Measurements from ENCODE around the gene RASGEF1C.

RASGEF1C gene

DNA sequence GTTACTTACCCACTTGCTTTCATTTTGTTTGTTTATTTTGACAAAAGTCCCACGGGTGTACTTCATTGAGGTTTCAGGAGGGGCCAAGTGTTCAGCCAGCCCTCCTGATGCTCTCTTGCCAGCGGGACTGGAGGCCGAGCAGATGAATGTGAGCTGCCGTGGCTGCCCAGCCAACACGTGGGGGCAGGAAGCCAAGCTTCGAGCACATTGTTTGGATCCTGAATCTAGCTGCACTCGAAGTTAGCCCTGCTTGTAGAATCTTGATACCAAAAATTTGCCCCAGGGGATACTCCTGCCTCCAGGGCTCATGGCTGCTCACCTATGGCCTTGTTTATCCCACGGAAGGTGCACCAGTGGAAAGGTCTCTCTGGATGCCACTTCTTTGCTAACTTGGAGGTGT is 49.3 kb downstream of the RASGEF1C start:
- DNase-seq = no peak

DNA sequence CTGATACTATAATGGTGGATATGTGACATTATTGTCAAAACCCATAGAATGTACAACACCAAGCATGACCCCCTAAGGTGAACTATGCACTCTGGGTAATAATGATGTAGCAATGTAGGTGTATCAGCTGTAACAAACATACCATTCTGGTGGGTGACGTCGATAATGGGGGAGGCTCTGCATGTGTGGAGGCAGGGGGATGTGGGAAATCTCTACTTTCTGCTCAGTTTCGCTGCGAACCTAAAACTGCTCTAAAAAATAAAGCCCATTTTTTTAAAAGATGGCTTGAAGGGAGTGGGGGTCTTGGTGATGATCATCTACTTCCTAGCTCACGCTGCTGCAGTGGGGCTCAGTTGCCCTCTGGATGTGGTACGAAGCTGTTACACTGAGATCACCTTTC is 51.1 kb downstream of the RASGEF1C start:
- no peak for DNase-seq

GRCh38 chr5:180156141-180156540 is 52.9 kb downstream of the RASGEF1C start:
- DNase-seq = no peak

DNA sequence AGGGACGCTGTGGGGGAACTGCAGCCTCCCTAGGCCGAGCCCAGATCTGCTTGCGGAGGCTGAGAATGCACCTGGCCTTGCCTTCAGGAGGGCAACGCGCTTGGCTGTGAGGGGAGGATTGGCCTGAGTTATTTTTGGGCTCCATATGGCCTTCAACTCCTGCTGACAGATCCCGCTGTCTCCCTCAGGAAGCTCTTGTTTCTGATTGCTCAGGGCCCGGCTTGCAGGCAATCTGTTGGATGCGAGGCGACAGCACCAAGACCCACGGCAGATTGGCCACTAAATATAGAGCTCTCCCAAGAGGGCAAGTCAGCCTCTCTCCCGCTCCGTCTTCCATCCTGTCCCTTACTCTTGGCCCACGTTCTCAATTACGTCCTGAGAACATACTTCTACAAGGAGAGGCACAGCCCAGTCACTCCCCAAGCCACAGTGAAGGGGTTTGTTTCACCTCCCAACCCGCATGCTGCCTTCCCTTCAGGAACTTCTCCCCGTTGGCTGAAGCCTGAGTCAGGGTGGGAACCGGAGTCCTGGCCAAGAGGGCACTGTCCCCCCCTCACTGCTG is 53.6 kb downstream of the RASGEF1C start:
- DNase-seq = no peak

DNA sequence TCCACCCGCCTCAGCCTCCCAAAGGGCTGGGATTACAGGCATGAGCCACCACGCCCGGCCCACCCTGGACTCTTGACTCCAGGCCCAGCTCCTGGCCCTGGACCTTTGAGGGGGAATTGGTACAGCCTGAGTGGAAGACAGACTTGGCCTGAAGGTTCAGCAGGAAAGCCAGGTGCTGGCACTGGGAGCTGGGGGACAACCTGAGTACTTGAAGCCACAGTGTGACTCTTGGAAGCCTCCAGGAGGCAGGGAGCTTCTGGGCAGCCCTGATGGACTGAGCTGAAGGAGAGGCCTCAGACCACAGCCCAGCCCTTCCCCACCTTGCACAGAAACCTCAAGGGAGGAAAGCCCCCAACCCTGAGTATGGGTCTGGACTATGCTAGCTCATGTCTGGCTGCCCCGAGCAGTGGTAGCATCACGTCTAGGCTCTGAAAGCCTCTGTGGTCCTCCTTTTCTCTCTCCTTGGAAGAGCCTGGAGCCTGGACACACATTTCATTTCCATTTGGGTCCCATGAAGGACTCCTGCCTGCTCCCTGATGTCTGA is 54.1 kb downstream of the RASGEF1C start:
- no peak for DNase-seq

GRCh38 chr5:180153991-180154390 is 55.0 kb downstream of the RASGEF1C start:
- no peak for DNase-seq

DNA sequence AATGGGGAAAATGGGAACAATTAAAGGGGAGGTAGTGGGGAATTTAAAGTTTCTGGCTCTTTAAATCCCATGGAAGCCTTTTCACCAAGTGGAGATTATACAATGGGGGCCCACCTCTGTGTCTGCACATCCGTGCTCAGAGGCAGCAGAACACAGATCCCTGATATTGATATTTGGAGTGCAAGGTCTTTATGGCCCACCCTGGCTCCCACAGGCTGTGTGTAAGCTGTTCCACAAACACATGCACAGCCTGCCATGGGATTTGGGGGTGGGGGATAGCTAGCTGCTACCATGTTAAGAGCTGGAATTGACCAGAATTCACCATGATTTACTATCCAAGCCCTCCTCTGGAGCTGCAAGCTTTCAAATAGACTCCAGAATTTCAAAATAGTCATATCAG is 55.9 kb downstream of the RASGEF1C start:
- no peak for DNase-seq

- no peak for DNase-seq
Measured at GRCh38 chr5:180143656-180144364, 65.2 kb downstream of the RASGEF1C start.

GRCh38 chr5:180142824-180143610 is 66.0 kb downstream of the RASGEF1C start:
- no peak for DNase-seq

DNA sequence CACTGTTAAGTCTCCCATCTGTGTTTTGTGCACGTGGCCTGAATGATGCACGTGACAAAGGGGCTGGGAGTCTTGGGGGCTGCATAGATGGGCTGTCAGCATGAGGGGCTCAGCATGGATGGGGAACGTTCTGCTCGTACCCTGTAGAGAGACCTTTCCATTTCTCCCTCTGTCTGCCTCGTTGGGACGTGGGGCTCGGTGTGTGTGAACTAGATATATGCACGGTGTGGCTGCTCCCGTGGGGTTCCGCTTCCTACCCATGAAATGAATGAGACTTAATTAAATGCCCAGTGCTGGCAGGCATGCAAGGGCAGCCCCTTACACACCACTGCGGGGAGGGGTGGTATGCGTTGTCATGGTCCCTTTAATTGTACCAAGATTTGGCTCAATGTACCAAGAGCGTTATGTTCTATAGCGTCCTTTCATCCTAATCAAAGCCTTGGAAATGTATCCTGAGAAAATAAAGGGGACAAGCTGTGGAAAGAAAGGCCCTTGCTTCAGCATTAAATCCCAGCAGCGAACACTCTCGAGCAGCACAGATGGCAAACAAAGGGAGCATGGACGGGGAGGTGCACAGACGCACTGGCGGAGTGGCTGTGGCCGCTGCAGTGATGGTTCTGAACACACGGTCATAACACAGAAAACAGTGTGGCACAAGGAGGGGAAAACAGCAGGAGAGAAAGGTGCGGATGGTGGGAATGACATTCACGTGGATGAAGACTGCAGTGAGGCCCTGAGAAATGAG is 66.8 kb downstream of the RASGEF1C start:
- no peak for DNase-seq

GRCh38 chr5:180141068-180141660 is 67.8 kb downstream of the RASGEF1C start:
- no peak for DNase-seq

- DNase-seq = no peak
Measured at GRCh38 chr5:180140571-180140970, 68.4 kb downstream of the RASGEF1C start.

- no peak for DNase-seq
Measured at GRCh38 chr5:180140079-180140554, 68.9 kb downstream of the RASGEF1C start.

- DNase-seq = no peak
Measured at GRCh38 chr5:180139731-180140055, 69.3 kb downstream of the RASGEF1C start.

DNA sequence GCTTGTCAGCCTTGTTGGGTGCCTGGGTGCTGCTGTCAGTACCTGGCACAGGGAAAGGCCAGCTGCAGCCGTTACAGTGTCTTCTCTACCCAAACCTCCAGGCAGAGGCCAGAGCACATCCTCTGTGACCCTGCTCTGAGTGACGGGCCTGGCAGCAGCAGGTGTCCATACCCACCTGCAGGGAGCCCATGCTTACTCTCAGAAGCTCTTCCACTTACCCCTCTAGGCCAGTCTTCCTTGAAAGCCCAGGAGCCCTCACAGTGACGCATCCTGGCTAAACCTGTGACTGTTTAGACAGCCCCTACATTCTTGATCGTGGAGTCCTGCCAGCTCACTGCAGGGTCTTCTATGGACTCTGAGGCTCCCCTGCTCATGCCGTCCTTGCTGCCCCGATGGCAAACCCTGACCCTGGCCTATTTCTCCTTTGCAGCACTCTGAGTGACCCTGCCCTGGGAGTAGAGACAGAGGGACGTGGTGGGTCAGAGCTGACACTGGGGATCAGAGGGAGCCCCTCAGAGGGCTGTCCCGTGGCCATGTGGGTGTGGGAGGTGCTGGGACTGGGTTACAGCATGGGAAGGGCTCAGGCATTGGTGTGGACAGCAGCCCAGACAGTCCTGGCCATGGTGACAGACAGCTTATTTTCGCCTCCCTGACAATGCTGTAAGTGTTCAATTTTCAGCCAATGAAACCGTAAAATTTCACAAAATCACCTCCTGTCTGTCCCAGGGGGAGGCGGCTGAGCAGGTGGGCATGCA is 69.9 kb downstream of the RASGEF1C start:
- no peak for DNase-seq

- DNase-seq = no peak
Measured at GRCh38 chr5:180138214-180138975, 70.6 kb downstream of the RASGEF1C start.

DNA sequence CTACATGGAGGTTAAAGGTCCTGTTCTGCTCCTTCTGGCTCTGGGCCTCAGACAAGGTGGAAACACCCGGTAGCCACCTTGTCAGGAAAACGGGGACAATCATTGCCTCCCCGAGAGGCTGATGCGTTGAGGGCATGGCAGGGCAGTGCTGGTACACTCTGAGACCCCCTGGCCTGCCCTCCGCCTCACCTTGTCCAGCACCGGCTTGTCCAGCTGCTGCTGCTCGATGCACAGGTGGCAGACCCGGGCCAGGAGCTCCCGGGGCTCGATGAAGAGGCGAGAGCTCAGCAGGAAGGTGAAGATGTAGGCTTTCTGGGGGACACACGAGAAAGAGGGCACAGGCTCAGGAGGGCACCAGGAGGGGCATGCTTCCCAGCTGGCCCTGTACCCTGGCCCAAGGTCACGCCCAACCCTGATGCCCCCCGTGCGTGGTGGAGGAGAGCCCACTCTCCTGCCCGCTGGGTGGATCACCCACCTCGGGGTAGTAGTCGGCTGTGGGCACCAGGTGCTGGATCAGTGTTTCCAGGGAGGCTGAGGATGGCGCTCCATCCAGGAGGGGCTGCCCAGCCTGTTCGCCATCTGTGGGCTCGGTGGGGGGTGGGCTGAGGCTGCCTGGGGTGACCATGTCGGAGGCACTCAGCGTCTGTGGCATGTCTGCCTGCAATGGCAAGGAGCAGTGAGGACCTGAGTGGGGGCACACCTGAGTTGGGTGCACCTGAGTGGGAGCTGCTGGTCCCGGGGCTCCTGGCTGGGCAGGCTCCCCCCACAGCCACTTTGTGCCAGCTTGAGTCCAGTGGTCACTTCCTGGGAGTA is 71.4 kb downstream of the RASGEF1C start:
- DNase-seq = no peak

- DNase-seq = no peak
Measured at GRCh38 chr5:180136630-180137381, 72.2 kb downstream of the RASGEF1C start.

- DNase-seq = no peak
Measured at GRCh38 chr5:180135967-180136629, 72.9 kb downstream of the RASGEF1C start.

Measured in suppressor macrophage (primary cell).